Astrocyte (in vitro differentiated cells and primary cell): ENCODE measurements around the gene FRMD8. TPM values are rescaled to one million over a fixed set of nuclear protein-coding genes. Genes with fewer than 3 reads are reported as not detected.

Experiments used
- DNase-seq: peaks from one replicate; pipeline ENCODE4 v3.0.0-alpha.2; 2010; ENCODE audit warnings: low read depth
- FAIRE-seq: peaks from 2 replicates; lab custom pipeline; 2011; peaks lifted over from hg19 to GRCh38; lab: Jason Lieb, UNC
- H2AFZ ChIP-seq: 2 replicates; pipeline ENCODE4 v1.6.0; 2012; ENCODE audit warnings: low read depth, low read length, inconsistent platforms
- H3K27ac ChIP-seq: 2 replicates; pipeline ENCODE4 v1.5.1; 2011; ENCODE audit warnings: low read depth, low read length, inconsistent platforms
- H3K27me3 ChIP-seq: 2 replicates; pipeline ENCODE4 v1.6.0; 2011; ENCODE audit warnings: low read length, inconsistent platforms; ENCODE audit not compliant: insufficient read depth
- H3K36me3 ChIP-seq: 2 replicates; pipeline ENCODE4 v1.5.1; 2011; ENCODE audit warnings: low read length, inconsistent platforms; ENCODE audit not compliant: insufficient read depth
- H3K4me1 ChIP-seq: 2 replicates; pipeline ENCODE4 v1.5.1; 2011; ENCODE audit warnings: low read length, inconsistent platforms; ENCODE audit not compliant: insufficient read depth
- H3K4me2 ChIP-seq: 2 replicates; pipeline ENCODE4 v1.6.0; 2012; ENCODE audit warnings: low read length, inconsistent platforms
- H3K4me3 ChIP-seq: 2 replicates; pipeline ENCODE4 v1.5.1; 2011; ENCODE audit warnings: low read depth, mild to moderate bottlenecking, low read length, inconsistent platforms; ENCODE audit not compliant: insufficient read depth
- H3K79me2 ChIP-seq: 2 replicates; pipeline ENCODE4 v1.6.0; 2012; ENCODE audit warnings: mild to moderate bottlenecking, low read length, inconsistent platforms; ENCODE audit not compliant: insufficient read depth
- H3K9ac ChIP-seq: 2 replicates; pipeline ENCODE4 v1.6.0; 2012; ENCODE audit warnings: mild to moderate bottlenecking, low read length, inconsistent platforms
- H3K9me3 ChIP-seq: 2 replicates; pipeline ENCODE4 v1.5.1; 2012; ENCODE audit warnings: low read depth, mild to moderate bottlenecking, low read length, inconsistent platforms; ENCODE audit not compliant: insufficient read depth
- H4K20me1 ChIP-seq: 2 replicates; pipeline ENCODE4 v1.6.0; 2012; ENCODE audit warnings: low read length, inconsistent platforms; ENCODE audit not compliant: insufficient read depth
- H3K27ac Mint-ChIP-seq: one replicate; pipeline ENCODE4 v1.8.0; 2021; ENCODE audit warnings: mild to moderate bottlenecking, mixed read lengths; ENCODE audit not compliant: unreplicated experiment
- H3K27me3 Mint-ChIP-seq: one replicate; pipeline ENCODE4 v1.8.0; 2021; ENCODE audit warnings: low read depth, mixed read lengths; ENCODE audit not compliant: unreplicated experiment
- H3K36me3 Mint-ChIP-seq: one replicate; pipeline ENCODE4 v1.8.0; 2021; ENCODE audit warnings: low read depth, mixed read lengths; ENCODE audit not compliant: unreplicated experiment
- H3K4me1 Mint-ChIP-seq: one replicate; pipeline ENCODE4 v1.8.0; 2021; ENCODE audit warnings: low read depth, mixed read lengths; ENCODE audit not compliant: unreplicated experiment
- H3K4me3 Mint-ChIP-seq: one replicate; pipeline ENCODE4 v1.8.0; 2021; ENCODE audit warnings: mild to moderate bottlenecking, moderate library complexity, mixed read lengths; ENCODE audit not compliant: unreplicated experiment
- H3K9me3 Mint-ChIP-seq: one replicate; pipeline ENCODE4 v1.8.0; 2021; ENCODE audit warnings: mild to moderate bottlenecking, mixed read lengths; ENCODE audit not compliant: unreplicated experiment
- CTCF ChIP-seq: IDR thresholded peaks from 2 replicates; pipeline ENCODE4 v1.5.1; 2011; ENCODE audit warnings: low read depth, mild to moderate bottlenecking, inconsistent platforms, low read length, moderate library complexity; ENCODE audit not compliant: insufficient read depth
- EZH2 ChIP-seq: IDR thresholded peaks from 2 replicates; pipeline ENCODE4 v1.6.1; 2012; ENCODE audit warnings: mild to moderate bottlenecking, low read length, inconsistent platforms; ENCODE audit not compliant: insufficient read depth
- total RNA-seq: library from RNA; stranded (reverse); gene quantifications from 2 replicates; pipeline ENCODE4 v1.2.1, GENCODE V29; 2021

Gene FRMD8
- total RNA-seq, 1 donor from 2014 or later: 61.2 TPM

- H3K27ac Mint-ChIP-seq: peak overlapping the region; percentile 86
These were observed 58.0 kb downstream of the FRMD8 start for GRCh38 chr11:65444314-65445051.

GRCh38 chr11:65445101-65445603 lies 58.7 kb downstream of the FRMD8 start:
- H3K27ac Mint-ChIP-seq: peak overlapping the region; percentile 86
- no peaks in the 10 kb centered on the region for H3K27me3 ChIP-seq
- peak overlapping the region; percentile 19 for H3K9ac ChIP-seq
- no peaks in the 10 kb centered on the region for H3K9me3 Mint-ChIP-seq
- no peaks in the 10 kb centered on the region for H3K4me1 ChIP-seq
- H3K27ac ChIP-seq: no peak overlapping the region
- H3K36me3 ChIP-seq: peaks cover 16% of the 10 kb centered on the region
- no peak overlapping the region for H2AFZ ChIP-seq
- peaks cover 38% of the 10 kb centered on the region for H3K79me2 ChIP-seq
- no peaks in the 10 kb centered on the region for H3K9me3 ChIP-seq
- FAIRE-seq (no peak), DNase-seq (peak; percentile 32)
- peaks cover 44% of the 10 kb centered on the region for H3K4me1 Mint-ChIP-seq
- H3K4me2 ChIP-seq: no peak overlapping the region
- H4K20me1 ChIP-seq: peaks cover 70% of the 10 kb centered on the region
- no peak overlapping the region for H3K4me3 ChIP-seq
- H3K27me3 Mint-ChIP-seq: no peaks in the 10 kb centered on the region
- H3K4me3 Mint-ChIP-seq: no peak overlapping the region
- H3K36me3 Mint-ChIP-seq: peaks cover 11% of the 10 kb centered on the region
- TF ChIP-seq CTCF (no peak), EZH2 (no peak)

More at GRCh38 chr11:65444314-65445051, 58.0 kb downstream of the FRMD8 start:
- H3K4me1 Mint-ChIP-seq: peaks cover 44% of the 10 kb centered on the region
- Histone ChIP-seq H3K27ac (peak overlapping the region; percentile 3), H4K20me1 (peaks cover 77% of the 10 kb centered on the region), H3K4me2 (no peak overlapping the region), H3K79me2 (peaks cover 44% of the 10 kb centered on the region), H3K27me3 (no peaks in the 10 kb centered on the region), H3K4me1 (no peaks in the 10 kb centered on the region), H3K4me3 (no peak overlapping the region), H3K9me3 (no peaks in the 10 kb centered on the region), H2AFZ (no peak overlapping the region), H3K36me3 (peaks cover 16% of the 10 kb centered on the region), H3K9ac (peak overlapping the region; percentile 19)
- H3K9me3 Mint-ChIP-seq: no peaks in the 10 kb centered on the region
- H3K36me3 Mint-ChIP-seq: peaks cover 11% of the 10 kb centered on the region
- H3K4me3 Mint-ChIP-seq: no peak overlapping the region
- H3K27me3 Mint-ChIP-seq: no peaks in the 10 kb centered on the region
- FAIRE-seq (no peak), DNase-seq (no peak)
- TF ChIP-seq CTCF (no peak), EZH2 (no peak)
